Activated CD8-positive, alpha-beta memory T cell treated with anti-CD3 and anti-CD28 coated beads for 48 hours (primary cell): ENCODE results near the gene PPP2R5E.
A peak's percentile ranks its signal among the peaks of the same experiment; 100 is the strongest.
"Not testable (repeated sequence)": the region's sequence is repeated elsewhere in the genome, so short reads cannot be mapped to it uniquely, and the experiment has no call there.

Experiments
- DNase-seq, 3 experiments: peaks; one replicate each; pipeline ENCODE4 v3.0.0-alpha.2; 2020; ENCODE audit warnings: low read depth in 2 of 3, low spot score in 2 of 3

Gene PPP2R5E

GRCh38 chr14:63543000-63543825, at the start of gene PPP2R5E:
Gene PPP2R5E, minus strand, starts transcription at chr14:63543377. Its CDS starts 3,692 bp downstream, at chr14:63539685.
- peak; percentile 71 to 95 (median 88) for DNase-seq

- not testable (repeated sequence) for DNase-seq
Measured at GRCh38 chr14:63583046-63583445, 39.9 kb upstream of the PPP2R5E start.

DNA sequence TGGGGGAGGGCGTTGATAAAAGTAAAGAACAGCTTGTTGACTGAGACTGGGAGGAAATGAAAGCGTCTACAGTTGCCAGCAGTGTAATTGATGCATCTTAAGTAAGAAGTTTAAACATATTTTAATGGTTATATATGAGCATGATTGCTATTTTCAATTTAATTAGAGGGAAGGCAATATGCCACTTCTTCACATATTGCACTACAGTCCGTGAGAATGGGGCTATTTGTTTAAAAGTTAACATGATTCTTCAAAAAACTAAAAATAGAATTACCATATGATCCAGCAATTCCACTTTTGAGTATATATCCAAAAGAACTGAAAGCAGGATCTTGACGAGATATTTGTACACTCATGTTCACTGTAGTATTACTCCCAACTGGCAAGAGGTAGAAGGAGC, 38.3 kb upstream of the PPP2R5E start:
- no peak for DNase-seq

DNA sequence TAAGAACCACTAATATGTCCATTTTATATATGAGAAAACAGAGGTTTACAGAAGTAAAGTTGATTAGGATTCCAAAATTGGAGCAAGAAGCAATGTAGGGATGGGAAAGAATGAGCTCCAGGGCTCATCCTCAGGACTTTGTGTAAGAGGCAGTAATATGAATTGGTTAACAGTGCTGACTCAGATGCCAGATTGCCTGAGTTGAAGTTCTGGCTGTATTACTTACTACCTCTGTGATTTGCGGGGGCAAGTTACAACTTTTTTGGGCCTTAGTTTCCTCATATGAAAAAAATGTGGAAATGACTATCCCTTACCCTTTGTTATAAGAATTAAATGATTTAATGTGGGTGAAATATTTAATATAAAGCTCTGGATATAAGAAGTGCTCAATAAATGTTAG, 35.1 kb upstream of the PPP2R5E start:
- DNase-seq = no peak

DNA sequence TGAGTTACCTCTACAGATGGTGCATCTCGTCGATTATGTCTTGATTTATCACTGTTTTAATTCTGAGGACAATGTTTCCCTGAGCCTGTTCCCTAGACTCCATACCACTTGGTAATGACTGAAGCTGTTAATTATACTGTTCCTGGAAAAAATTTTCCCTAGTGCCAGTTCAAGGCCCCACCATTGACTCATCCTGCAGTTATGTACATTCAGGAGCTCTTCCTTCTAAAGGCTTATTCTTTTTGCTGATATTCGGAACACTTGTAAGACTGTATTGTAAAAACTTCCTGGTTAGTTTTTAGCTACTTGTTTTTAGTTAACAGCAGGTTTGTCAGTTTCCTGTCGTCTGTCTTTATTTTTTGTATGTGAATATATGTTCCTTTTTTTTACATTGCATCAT, 30.4 kb upstream of the PPP2R5E start:
- DNase-seq = no peak

GRCh38 chr14:63565448-63565847, 22.3 kb upstream of the PPP2R5E start:
- DNase-seq = no peak

GRCh38 chr14:63564318-63564717, 21.1 kb upstream of the PPP2R5E start:
- no peak for DNase-seq

DNA sequence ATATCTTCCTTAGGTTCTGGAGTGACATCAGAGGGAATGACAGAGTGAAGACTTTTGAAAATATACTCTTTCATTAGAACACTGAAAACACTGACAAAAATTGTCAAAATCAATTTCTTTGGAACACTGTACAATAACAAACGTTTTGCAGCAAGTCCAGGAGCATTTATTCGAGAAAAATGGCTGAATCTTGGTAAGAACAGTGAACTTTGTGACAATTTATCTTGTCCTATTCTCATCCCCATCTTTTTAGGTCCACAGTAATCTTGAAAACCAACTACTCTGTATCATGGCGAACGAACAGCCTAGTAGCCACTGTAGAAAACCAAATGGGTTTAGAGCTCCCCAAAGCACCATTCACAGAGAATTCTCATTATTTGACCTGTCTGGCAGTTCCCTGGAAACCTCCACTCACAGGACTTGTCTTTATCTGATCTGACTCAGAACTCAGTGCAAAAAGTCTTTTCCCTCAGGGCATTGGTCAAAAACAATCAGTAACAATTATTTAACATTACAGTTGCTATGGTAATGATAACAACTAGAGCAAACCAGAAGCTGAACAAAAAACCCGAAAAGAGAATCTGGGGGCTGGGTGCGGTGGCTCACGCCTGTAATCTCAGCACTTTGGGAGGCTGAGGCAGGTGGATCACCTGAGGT, 20.3 kb upstream of the PPP2R5E start:
- DNase-seq = no peak

- no peak for DNase-seq
Measured at GRCh38 chr14:63562405-63562804, 19.2 kb upstream of the PPP2R5E start.

DNA sequence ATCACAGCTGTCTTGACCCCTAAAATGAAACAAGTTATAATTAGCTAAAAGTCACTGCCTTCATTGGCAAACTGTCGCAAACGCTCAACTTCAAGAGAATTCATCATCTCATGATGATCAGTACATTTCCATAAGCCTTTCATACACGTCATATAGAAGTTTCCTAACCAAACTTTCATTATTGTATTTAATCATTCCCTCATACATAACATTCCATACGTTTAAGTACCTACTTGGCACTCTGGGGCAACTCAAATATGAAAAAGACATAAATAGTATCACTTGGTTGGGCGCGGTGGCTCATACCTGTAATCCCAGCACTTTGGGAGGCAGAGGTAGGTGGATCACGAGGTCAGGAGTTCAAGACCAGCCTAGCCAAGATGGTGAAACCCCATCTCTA, 12.4 kb upstream of the PPP2R5E start:
- no peak for DNase-seq

DNA sequence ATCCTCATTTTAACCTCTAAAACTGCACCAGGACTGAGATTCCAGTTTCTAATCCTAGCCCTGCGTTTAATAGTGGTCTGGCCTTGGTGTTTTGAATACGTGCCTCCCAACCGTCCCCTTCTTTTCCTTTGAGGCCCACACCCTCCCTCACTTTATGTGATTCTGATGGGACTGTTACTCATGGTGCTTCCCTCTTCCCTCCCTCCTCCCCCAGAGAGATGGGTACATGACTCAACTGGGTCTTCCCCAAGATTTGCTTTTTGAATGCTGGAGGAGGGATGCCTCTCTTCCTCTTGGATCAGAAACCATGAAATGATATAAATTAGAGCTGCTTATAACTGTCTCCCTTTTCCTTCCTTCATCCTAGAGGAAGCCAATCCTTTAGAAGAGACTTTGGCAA, 8.2 kb upstream of the PPP2R5E start:
- no peak for DNase-seq

- no peak for DNase-seq
Measured at GRCh38 chr14:63547798-63548335, 4.7 kb upstream of the PPP2R5E start.

GRCh38 chr14:63545431-63545830, 2.3 kb upstream of the PPP2R5E start:
- no peak for DNase-seq

- no peak for DNase-seq
Measured at GRCh38 chr14:63544591-63545299, 1.6 kb upstream of the PPP2R5E start.

GRCh38 chr14:63543826-63544406, 739 bp upstream of the PPP2R5E start:
- no peak for DNase-seq

DNA sequence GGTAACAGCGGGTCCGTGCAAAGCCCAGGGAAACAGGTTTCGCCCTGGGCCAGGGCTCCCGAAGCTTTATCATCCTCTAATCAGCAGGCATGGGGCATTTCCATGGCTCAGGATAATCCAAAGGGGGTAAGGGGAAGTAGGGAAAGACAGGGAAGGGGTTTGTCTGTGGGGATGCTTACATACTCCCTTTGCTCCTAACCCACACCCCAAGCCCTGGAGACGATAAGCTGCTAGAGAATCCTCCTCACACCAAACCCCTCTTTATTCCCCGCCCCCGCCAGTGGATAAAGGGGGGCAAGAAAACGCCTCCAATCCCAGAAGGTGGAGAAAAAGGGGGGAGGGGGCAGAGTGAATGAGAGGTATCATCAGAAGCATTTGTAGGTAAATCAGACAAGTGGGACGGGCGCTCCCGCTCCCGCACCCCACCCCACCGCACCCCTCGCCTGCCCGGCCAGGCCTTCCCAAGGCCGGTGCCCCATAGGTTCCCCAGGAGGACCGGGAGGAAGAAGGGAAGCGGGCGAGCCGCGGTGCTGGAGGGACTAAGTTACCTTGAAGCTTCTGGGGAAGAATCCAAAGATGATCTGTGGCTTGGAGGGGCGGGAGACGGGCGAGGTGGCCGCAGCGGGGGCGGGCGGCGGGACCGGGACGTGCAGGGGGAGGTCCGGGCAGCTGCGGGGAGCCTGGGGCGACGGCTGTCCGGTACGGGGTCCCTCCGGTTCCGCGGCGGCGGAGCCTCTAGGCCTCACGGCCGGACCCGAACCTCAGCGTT, 762 bp downstream of the PPP2R5E start:
- DNase-seq = no peak

GRCh38 chr14:63535918-63536317, 7.3 kb downstream of the PPP2R5E start:
- no peak for DNase-seq

- DNase-seq = no peak
Measured at GRCh38 chr14:63533474-63533873, 9.7 kb downstream of the PPP2R5E start.

DNA sequence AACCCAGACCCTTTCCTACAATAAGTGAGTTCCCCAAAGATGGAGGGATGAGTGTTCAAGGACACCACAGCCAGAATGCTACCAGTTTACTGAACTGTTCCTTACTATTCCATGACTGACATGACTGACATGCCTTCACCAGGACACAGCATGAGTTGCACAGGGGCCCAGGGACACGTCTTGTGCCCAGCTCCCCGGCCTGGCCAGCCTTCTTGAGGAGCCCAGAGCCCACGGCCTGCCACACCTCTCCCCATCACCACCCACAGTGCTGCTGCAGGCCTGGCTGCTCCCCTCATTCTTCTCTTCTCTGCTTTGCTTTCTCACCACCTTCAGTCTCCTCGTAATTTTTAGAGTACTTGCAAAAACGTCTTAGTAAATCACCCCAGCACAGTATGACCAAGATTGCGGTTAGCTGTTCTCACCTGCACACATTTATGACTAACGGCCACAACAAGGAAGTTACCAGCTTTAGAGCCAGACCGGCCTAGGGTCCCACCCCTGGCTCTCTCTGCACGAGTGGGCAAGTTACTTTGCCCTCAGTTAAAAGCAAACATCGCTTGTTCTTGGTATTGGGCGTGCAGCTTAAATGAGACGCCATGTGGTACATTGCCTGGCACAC, 18.5 kb downstream of the PPP2R5E start:
- no peak for DNase-seq

DNA sequence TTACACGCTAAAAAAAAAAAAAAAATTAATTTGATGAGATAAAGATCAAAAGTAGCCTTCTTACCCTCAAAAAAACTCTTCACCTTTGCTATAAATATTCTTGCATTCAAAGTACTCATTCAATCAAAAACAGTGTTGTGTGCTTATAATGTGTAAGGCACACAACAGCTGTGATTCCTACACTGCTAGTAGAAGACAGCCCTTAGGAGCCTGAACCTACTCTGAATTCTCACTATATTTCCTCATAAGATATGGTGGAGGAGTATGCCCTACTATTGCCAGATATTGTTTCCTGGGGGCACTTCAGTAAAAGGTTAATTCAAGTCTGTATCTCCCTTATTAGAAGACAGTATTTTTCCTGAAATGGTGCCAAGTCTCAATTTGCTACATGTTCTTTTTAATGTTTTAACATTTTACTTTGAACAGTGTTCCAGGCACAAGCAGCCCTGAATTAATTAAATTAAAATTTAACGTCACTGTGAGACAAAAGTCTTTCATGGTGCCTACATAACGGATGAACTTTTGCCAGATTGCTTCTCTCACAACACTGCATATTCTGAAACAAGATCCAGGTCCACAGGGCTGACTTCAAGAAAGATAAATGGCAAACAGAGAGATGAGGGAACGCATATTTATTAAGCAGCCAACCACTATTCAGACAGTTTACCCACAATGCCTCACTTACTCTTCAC, 19.3 kb downstream of the PPP2R5E start:
- no peak for DNase-seq
